ENCODE data around the gene MATK.
A peak's percentile ranks its signal among the peaks of the same experiment; 100 is the strongest.
"Not testable (repeated sequence)": the region's sequence is repeated elsewhere in the genome, so short reads cannot be mapped to it uniquely, and the experiment has no call there.

The MATK gene

GRCh38 chr19:3816148-3816547, 30.0 kb upstream of the MATK start:
- not testable (repeated sequence) for DNase-seq

- DNase-seq = no peak
Measured at GRCh38 chr19:3814648-3815047, 28.5 kb upstream of the MATK start.

- no peak for DNase-seq
Measured at GRCh38 chr19:3813473-3814392, 27.6 kb upstream of the MATK start.

GRCh38 chr19:3810708-3811355, 24.7 kb upstream of the MATK start:
- DNase-seq = no peak

- DNase-seq = no peak
Measured at GRCh38 chr19:3809881-3810707, 23.9 kb upstream of the MATK start.

GRCh38 chr19:3808420-3809143, 22.4 kb upstream of the MATK start:
- no peak for DNase-seq

- no peak for DNase-seq
Measured at GRCh38 chr19:3807574-3808354, 21.6 kb upstream of the MATK start.

- no peak for DNase-seq
Measured at GRCh38 chr19:3807131-3807480, 20.9 kb upstream of the MATK start.

GRCh38 chr19:3805859-3806258, 19.7 kb upstream of the MATK start:
- DNase-seq = no peak

- no peak for DNase-seq
Measured at GRCh38 chr19:3804429-3804828, 18.2 kb upstream of the MATK start.

- DNase-seq = no peak
Measured at GRCh38 chr19:3803986-3804385, 17.8 kb upstream of the MATK start.

GRCh38 chr19:3803114-3803888, 17.1 kb upstream of the MATK start:
- DNase-seq = no peak

GRCh38 chr19:3801412-3802096, 15.4 kb upstream of the MATK start:
- DNase-seq = peak; percentile 79

- DNase-seq = no peak
Measured at GRCh38 chr19:3800996-3801395, 14.8 kb upstream of the MATK start.

- no peak for DNase-seq
Measured at GRCh38 chr19:3798137-3798536, 12.0 kb upstream of the MATK start.

- DNase-seq = no peak
Measured at GRCh38 chr19:3796358-3796757, 10.2 kb upstream of the MATK start.

GRCh38 chr19:3793799-3794198, 7.6 kb upstream of the MATK start:
- DNase-seq = no peak

- no peak for DNase-seq
Measured at GRCh38 chr19:3792114-3792513, 5.9 kb upstream of the MATK start.

- no peak for DNase-seq
Measured at GRCh38 chr19:3790941-3791340, 4.8 kb upstream of the MATK start.

GRCh38 chr19:3790209-3790734, 4.1 kb upstream of the MATK start:
- no peak for DNase-seq

All from activated CD8-positive, alpha-beta memory T cell treated with anti-CD3 and anti-CD28 coated beads, Interleukin-2, amount 50 U/mL, for 48 hours (primary cell).